ENCODE measurements around the gene SUGCT. TPM values are rescaled to one million over a fixed set of nuclear protein-coding genes. Genes with fewer than 3 reads are reported as not detected.

The SUGCT gene
- total and polyA plus RNA-seq, 2 of the 13 experiments (the other 11 are each of a cell fraction or from before 2014, with no cell fraction given): 10.1 to 22.2 TPM

- TF ChIP-seq ZNF253 (CRISPR knock-in tag; IDR thresholded peaks at IDR 0.05; ENCODE audit: borderline replicate concordance) (no peak), DPF2 (CRISPR knock-in tag; IDR thresholded peaks at IDR 0.05; ENCODE audit: borderline replicate concordance, low read depth) (peak; percentile 58; the same call in 1 of the 2 replicates), GABPA (IDR thresholded peaks at IDR 0.05; ENCODE audit: low read depth, low read length) (no peak), GABPA (CRISPR knock-in tag; IDR thresholded peaks at IDR 0.05; ENCODE audit: low read depth) (no peak), ZKSCAN1 (IDR thresholded peaks at IDR 0.05; ENCODE audit: low read length) (no peak), E2F1 (CRISPR knock-in tag; IDR thresholded peaks at IDR 0.05) (no peak), CCAR2 (optimal IDR thresholded peaks at IDR 0.05; ENCODE audit: low read depth, low read length) (no peak), NFKB2 (CRISPR knock-in tag; IDR thresholded peaks at IDR 0.05; ENCODE audit: borderline replicate concordance) (no peak), ZNF646 (CRISPR knock-in tag; IDR thresholded peaks at IDR 0.05) (no peak), ARID3A (IDR thresholded peaks at IDR 0.05; ENCODE audit: low read depth, low read length) (no peak; the same call in 1 of the 2 replicates), ERF (CRISPR knock-in tag; IDR thresholded peaks at IDR 0.05) (0 out of 2 replicates have a peak, but pooled peaks have one; percentile 16), ZNF879 (CRISPR knock-in tag; IDR thresholded peaks at IDR 0.05) (no peak), RARA (CRISPR knock-in tag; IDR thresholded peaks at IDR 0.05) (no peak), ZFX (CRISPR knock-in tag; IDR thresholded peaks at IDR 0.05; ENCODE audit: low read depth) (no peak), ZMYM4 (CRISPR knock-in tag; IDR thresholded peaks at IDR 0.05) (peak; percentile 37; the same call in 1 of the 2 replicates), ZNF577 (CRISPR knock-in tag; IDR thresholded peaks at IDR 0.05; ENCODE audit: borderline replicate concordance, low read depth) (no peak), JUN (CRISPR knock-in tag; IDR thresholded peaks at IDR 0.05) (no peak), DMAP1 (CRISPR knock-in tag; IDR thresholded peaks at IDR 0.05) (no peak), TFAP4 (IDR thresholded peaks at IDR 0.05; ENCODE audit: borderline replicate concordance, low read depth) (no peak), PHF8 (CRISPR knock-in tag; IDR thresholded peaks at IDR 0.05) (no peak), ZNF343 (CRISPR knock-in tag; IDR thresholded peaks at IDR 0.05) (no peak)
These were observed 625.6 kb downstream of the SUGCT start (continued) for GRCh38 chr7:40760293-40760964.
